AG09309 (cell line): Measurements from ENCODE around the gene DUOX1.

Experiments
- DNase-seq: peaks from one replicate; pipeline ENCODE4 v3.0.0-alpha.2; 2010; ENCODE audit warnings: low read depth
- H3K4me3 ChIP-seq: 2 replicates; pipeline ENCODE4 v1.5.1; 2011; ENCODE audit warnings: mild to moderate bottlenecking, low read depth, low read length, moderate library complexity; ENCODE audit not compliant: control insufficient read depth
- TF ChIP-seq, protein P1 (sequence below): IDR thresholded peaks from 2 replicates; pipeline ENCODE4 v1.5.1; 2011; ENCODE audit warnings: mild to moderate bottlenecking, low read depth, low read length, inconsistent platforms; ENCODE audit not compliant: insufficient read depth, control insufficient read depth; ENCODE audit errors: missing control alignments

The DUOX1 gene

DNA sequence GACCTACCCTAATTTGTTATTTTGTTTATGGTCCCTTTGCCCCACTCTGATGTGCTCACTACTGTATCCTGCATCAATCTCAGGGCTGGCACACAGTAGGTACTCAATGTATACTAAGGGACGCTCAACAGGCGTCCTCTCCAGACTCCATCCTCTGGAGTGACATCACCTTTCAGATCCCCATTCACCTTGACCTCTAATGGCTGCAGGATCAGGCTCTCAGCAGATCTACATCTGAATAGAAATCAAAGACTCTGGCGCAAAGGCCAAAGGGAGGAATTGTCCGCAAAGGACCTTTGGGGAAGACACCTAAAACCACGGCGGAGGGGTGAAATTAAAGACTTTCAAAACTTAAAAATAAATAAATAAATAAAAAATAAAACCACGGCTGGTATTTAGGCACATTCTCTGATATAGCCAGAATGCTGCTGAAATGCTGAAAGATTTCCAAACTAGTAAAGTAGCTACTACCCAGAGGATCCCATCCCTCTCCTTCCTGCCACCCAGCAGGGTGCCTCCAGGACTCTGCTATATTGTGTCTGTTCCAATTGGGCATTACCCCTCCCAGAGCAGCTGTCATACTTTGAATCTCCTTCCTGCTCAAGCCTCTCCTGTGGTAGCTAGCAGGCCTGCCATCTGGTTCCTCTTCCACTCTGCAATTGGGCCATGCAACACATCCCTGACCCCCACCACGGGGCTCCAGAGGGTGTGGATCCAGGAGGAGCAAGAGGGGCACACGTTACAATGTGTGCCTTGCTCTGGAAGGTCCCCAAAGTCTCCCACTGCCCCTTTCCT is 51.9 kb downstream of the DUOX1 start:
- no peak overlapping the region for H3K4me3 ChIP-seq
- no peak for DNase-seq
- TF ChIP-seq, protein P1, sequence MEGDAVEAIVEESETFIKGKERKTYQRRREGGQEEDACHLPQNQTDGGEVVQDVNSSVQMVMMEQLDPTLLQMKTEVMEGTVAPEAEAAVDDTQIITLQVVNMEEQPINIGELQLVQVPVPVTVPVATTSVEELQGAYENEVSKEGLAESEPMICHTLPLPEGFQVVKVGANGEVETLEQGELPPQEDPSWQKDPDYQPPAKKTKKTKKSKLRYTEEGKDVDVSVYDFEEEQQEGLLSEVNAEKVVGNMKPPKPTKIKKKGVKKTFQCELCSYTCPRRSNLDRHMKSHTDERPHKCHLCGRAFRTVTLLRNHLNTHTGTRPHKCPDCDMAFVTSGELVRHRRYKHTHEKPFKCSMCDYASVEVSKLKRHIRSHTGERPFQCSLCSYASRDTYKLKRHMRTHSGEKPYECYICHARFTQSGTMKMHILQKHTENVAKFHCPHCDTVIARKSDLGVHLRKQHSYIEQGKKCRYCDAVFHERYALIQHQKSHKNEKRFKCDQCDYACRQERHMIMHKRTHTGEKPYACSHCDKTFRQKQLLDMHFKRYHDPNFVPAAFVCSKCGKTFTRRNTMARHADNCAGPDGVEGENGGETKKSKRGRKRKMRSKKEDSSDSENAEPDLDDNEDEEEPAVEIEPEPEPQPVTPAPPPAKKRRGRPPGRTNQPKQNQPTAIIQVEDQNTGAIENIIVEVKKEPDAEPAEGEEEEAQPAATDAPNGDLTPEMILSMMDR = no peak

DNA sequence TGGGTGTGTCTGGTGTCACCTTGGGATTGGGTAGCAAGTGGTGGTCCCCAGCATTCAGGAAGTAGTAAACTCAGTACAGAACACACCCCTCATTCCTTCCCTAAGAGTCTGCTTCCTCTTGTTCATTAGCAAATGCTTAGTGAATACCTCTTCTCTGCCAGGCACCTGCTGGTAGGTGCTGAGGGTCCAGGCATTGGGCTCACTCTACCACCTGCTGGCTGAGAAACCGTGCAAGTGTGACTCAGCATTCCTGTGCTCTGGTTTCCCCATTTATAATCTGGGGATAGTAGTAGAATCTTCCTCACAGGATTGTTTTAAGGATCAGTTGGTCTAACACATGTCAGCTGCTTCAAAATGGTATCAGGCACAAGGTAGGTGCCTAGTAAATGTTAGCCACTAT is 53.2 kb downstream of the DUOX1 start:
- TF ChIP-seq, protein P1 = no peak
- no peak for DNase-seq

DNA sequence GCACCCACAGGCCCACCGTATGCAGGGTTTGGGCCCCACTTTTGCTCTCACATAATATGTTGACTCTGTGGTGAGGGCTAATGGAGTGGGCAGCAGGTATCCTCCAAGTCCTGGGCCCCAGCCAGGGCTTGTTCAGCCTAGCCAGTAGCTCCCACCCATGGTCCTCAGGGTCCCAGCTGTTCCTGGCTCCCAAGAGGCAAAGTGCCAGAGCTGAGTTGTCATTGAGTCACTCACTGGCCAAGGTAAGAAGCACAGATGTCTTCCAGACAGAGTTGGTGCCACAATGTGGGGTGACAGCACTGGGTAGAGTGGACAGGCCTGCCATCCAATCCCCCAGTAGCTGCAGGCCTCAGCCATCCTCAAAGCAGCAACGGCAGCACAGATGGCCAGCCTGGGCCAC is 53.7 kb downstream of the DUOX1 start:
- TF ChIP-seq, protein P1 = no peak
- H3K4me3 ChIP-seq = no peak overlapping the region
- DNase-seq = no peak

More for the DNA sequence above, 53.2 kb downstream of the DUOX1 start:
- no peak overlapping the region for H3K4me3 ChIP-seq

DNA sequence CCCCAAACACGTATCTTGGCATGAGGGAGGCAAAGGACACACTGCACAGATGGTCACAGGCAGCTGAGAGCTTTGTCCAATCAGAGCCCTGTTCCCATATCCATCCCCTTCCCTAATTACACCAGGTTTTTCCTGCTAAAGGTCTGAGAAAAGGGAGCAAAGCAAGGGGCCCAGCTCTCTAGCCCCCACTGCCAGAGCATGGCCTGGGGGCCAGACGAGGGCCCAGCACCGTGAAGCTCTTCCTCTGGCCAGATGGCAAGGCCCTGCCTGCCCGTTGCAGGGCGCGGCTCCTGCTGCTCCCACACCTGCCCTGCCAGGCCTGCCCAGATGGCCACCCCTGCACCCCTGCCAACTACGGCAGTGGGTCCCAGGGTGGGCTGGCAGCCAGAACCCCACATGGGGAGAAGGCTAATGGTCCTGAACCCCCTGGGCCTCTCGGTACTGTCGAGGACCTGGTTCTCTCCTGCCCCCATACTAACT is 54.8 kb downstream of the DUOX1 start:
- DNase-seq = no peak
- TF ChIP-seq, protein P1 = no peak
- no peak overlapping the region for H3K4me3 ChIP-seq

DNA sequence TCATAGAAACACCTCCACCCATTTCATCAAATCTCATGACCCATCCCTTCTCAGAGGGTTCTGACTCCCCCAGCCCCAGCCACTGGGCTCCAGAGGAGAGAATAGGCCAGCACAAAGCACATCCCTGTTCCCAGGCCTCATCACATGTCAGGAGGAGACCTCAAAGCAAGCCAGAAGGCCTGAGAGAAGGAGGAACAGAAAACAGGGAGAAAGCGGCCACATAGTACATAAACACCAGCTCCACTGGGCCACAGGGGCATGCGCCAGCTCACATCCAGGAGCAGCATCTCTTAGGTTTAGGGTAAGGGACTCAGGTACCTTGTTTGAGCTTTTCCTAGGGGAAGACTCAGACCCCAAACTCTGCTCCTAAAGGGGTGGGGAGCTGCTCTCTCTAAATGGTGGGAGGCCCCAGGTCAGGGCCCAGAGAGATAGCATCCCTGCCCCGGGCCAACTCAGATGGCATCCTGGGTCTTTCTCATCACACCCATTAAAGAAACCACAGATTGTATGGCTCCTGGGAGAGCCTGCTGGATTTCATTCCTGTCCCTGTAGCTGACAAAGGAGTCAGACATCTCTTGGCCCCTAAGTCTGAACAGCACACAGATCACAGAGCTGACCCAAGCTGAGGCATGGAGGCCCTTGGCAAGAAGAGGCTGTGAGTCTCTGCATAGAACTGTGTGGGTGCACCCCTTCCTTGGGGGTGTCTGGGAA is 55.4 kb downstream of the DUOX1 start:
- DNase-seq = no peak
- no peak overlapping the region for H3K4me3 ChIP-seq
- TF ChIP-seq, protein P1 = no peak

DNA sequence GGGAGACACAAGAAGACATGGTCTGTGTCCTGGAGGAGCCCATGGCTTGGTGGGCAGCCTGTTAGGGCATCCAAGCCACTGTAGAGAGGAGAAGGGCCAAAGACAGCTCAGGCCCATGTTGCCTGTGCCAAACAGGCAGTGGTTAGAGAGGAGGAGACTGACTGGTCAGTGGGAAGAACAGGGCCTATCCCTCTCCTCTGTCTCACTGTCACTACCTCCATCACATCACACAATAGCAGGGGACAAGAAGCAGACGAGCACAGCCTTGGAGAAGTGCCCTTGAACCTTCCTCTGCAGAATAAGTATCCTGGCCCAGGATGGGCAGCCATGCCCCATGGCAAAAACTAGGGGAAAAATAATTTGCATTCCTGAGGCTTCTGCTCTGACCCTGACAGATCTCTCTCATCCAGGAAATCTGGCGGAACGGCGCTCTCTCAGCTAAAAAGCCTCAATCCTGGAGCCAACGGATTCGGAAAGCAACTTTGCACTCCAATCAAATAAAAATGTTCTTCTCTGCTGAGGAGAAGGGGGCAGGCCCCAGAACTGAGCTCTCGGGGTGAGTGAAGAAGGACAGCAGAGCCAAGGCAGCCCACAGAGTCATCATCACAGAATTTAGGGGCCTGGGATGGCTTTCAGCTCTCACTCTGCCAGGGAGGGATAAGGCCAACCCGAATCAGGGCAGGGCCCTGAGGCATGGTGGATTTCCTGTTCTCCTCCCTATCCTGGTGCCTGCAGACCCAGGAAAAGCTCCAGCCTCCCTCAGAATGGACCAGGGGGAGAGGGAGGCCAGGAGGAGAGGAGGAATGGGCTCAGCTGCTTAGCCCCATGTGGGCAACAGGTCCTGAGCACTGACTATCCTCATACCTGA is 56.3 kb downstream of the DUOX1 start:
- DNase-seq = no peak
- peak overlapping the region; percentile 2; the same call in 1 of the 2 replicates for H3K4me3 ChIP-seq
- TF ChIP-seq, protein P1 = no peak
